ENCODE results near the gene CLMN.

Gene CLMN

GRCh38 chr14:95134304-95134933, 185.3 kb downstream of the CLMN start:
- no peak for DNase-seq (ENCODE audit: low spot score)

GRCh38 chr14:95133282-95133681, 186.4 kb downstream of the CLMN start:
- DNase-seq (ENCODE audit: low spot score) = no peak

- DNase-seq (ENCODE audit: low spot score) = no peak
Observed at GRCh38 chr14:95132760-95133159, 186.9 kb downstream of the CLMN start.
